GM19193 (cell line): ENCODE results near the gene CYP2W1.

Experiments
- POLR2A ChIP-seq: IDR thresholded peaks from 4 replicates; pipeline ENCODE4 v1.6.1; 2011; ENCODE audit not compliant: insufficient read depth, insufficient read length; ENCODE audit errors: extremely low read depth

Gene CYP2W1

GRCh38 chr7:1011297-1012003 lies 28.5 kb downstream of the CYP2W1 start:
- TF ChIP-seq POLR2A: peak; percentile 11

GRCh38 chr7:1012004-1012715 lies 29.2 kb downstream of the CYP2W1 start:
- TF ChIP-seq POLR2A: peak; percentile 14

DNA sequence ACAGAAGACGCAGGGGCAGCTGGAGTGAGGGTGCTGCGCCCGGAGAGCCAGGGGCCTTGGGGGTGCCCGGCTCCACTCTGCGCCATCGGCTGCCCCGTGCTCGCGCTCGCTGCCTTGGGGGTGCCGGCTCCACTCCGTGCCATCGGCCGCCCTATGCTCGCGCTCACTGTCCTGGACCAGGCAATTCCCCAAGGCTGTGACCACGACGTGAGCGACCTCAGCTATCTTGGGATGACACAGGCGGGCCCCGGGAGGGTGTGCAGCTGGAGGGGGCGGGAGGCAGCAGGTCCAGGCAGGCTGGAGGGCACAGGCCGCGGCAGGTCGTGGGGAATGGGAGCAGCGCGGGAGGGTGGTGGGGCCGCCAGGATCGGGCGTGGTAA lies 29.7 kb downstream of the CYP2W1 start:
- peak; percentile 7 for TF ChIP-seq POLR2A

GRCh38 chr7:1013581-1013980 lies 30.6 kb downstream of the CYP2W1 start:
- peak; percentile 19 for TF ChIP-seq POLR2A

GRCh38 chr7:1014681-1015080 lies 31.7 kb downstream of the CYP2W1 start:
- TF ChIP-seq POLR2A: no peak

- TF ChIP-seq POLR2A: no peak
These were observed 32.5 kb downstream of the CYP2W1 start for GRCh38 chr7:1015196-1016121.

DNA sequence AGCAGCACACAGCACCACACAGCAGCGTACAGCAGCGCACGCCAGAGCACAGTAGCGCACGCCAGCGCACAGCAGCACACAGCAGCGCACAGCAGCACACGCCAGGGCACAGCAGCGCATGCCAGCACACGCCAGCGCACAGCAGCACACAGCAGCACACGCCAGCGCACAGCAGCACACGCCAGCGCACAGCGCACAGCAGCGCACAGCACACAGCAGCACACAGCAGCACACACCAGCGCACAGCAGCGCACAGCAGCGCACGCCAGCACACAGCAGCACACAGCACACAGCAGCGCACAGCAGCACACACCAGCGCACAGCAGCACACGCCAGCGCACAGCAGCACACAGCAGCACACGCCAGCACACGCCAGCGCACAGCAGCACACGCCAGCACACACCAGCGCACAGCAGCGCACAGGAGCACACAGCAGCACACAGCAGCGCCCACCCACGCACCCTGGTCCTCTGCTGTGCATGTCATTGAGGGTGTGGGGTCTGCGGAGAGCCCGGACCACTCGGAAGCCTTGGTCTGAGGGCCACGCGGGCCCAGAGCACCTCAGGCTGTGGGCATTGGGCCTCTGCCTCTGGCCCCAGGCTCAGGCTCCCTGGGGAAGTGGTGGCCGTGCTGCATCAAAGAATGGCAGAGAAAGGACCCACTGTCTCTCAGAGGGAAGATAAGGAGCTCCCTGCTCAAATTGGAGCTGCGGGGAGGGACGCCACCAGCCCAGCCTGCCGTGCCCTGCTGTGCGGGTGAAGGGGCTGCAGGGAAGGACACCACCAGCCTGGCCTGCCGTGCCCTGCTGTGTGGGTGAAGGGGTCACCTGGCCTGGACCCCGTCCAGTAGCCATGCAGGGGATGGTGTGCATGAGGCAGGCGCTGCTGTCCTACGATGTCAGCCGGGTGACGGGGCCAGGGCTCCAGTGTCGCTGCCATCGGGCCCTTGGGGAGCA lies 33.9 kb downstream of the CYP2W1 start:
- no peak for TF ChIP-seq POLR2A

- TF ChIP-seq POLR2A: no peak
These were observed 34.8 kb downstream of the CYP2W1 start for GRCh38 chr7:1017586-1018333.

- no peak for TF ChIP-seq POLR2A
These were observed 35.3 kb downstream of the CYP2W1 start for GRCh38 chr7:1018334-1018695.

GRCh38 chr7:1019255-1019785 lies 36.3 kb downstream of the CYP2W1 start:
- no peak for TF ChIP-seq POLR2A

- no peak for TF ChIP-seq POLR2A
These were observed 37.0 kb downstream of the CYP2W1 start for GRCh38 chr7:1019789-1020610.

DNA sequence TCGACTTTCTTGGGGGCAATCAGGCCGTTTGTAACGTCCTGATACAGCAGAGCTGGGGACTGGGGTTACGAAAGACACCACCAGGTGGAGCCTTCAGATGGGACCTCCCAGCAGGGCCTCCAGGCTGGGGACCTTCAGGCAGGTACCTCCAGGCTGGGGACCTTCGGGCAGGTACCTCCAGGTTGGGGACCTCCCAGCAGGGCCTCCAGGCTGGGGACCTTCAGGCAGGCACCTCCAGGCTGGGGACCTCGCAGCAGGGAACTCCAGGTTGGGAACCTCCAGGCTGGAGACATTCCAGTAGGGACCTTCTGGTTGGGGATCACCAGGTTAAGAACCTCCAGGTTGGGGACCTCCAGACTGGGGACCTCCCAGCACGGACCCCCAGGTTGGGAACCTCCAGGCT lies 37.9 kb downstream of the CYP2W1 start:
- no peak for TF ChIP-seq POLR2A
